ACHN (cell line): ENCODE measurements around the gene SPECC1.
"Not testable (repeated sequence)": the region's sequence is repeated elsewhere in the genome, so short reads cannot be mapped to it uniquely, and the experiment has no call there.

Experiments
- DNase-seq: peaks from one replicate; pipeline ENCODE4 v3.0.0-alpha.2; 2015
- in situ Hi-C: cut with HindIII; loops from 2 replicates; pipeline ENCODE4 v1.10.0; 2017; ENCODE audit warnings: low sequenced_read_pairs, low pct_ligation_motif_present, low pct_unique_long_range_greater_than_20kb

SPECC1 gene

GRCh38 chr17:20284570-20285295 is 275.6 kb downstream of the SPECC1 start:
- in situ Hi-C loops = no loop called here
- DNase-seq = no peak

DNA sequence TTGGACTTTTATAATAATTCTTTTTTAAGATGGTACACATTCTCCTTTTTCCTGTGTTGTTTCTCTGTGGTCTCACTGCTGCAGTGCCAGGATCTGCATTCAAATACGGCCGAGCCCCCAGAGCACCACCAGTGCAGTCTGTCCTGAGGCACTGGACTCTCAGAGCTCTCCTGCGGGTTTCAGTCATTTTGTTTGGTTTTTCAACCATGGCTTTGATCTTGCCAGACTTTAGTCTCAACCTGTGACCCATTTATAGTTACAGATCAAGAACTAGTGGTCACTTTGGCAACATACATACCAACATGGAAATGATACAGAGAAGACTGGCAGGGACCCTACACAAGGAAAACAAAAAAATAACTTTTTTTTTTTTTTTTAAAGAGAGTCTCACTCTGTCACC is 280.8 kb downstream of the SPECC1 start:
- DNase-seq = no peak
- in situ Hi-C loops = no loop called here

- in situ Hi-C loops = no loop called here
- no peak for DNase-seq
Measured at GRCh38 chr17:20291853-20292252, 282.7 kb downstream of the SPECC1 start.

DNA sequence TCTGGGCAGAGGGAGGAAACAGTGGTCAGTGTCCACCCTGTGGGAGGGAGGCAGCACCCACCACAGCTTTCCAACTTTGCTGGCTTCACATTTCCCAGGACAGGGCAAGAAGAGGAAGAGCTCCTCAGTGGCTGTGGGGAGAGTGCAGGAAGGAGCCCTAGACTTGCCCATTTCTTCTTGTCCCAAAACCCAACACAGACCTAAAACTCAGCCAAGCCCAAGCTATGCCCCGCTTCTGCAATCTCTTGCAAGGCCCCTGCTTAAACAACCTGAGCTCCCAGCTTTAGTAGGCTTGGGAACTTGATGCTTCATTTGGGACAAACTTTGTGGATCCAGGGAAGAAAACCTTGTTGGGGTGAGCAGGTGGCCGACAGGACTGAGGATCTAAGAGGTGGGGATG is 284.3 kb downstream of the SPECC1 start:
- DNase-seq = no peak
- in situ Hi-C loops = no loop called here

DNA sequence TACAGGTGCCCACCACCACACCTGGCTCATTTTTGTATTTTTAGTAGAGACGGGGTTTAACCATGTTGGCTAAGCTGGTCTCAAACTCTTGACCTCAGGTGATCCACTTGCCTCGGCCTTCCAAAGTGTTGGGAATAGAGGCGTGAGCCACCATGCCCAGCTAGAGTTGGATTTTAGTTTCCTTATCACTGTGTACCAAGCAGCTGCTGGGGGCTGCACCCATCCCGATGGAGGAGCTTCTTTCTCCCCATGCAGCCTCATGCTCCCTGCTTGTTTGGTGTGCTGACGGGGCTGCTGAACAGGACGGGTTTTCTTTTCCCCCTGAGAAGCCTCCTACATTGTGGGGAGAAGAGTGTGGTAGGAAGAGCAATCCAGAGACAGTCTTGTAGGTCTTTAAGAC is 285.0 kb downstream of the SPECC1 start:
- no peak for DNase-seq
- in situ Hi-C loops = no loop called here

GRCh38 chr17:20299013-20299412 is 289.9 kb downstream of the SPECC1 start:
- DNase-seq = no peak
- in situ Hi-C loops = no loop called here

- no peak for DNase-seq
- in situ Hi-C loops = no loop called here
Measured at GRCh38 chr17:20300436-20300934, 291.3 kb downstream of the SPECC1 start.

GRCh38 chr17:20302246-20302917 is 293.2 kb downstream of the SPECC1 start:
- DNase-seq = no peak

DNA sequence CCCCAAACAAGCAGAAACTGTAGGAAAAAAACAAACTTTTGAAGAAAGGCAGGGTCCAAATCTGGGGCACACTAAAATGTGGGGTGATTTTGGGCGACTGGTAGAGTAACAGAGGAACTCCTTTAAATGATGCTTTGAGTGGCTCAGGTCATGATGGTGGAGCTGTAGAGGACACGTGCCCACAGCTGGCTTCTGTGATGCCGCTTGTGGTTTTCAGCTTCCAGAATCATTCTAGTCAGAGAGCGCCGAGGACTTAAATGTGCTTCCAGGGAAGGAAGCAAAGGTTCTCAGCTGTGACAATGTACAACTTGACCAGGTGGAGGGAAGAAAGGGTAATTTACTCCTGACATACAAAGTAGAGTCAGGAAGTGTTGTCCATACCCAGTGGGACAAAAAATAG is 295.8 kb downstream of the SPECC1 start:
- in situ Hi-C loops = no loop called here

More at GRCh38 chr17:20302246-20302917, 293.2 kb downstream of the SPECC1 start:
- in situ Hi-C loops = no loop called here

DNA sequence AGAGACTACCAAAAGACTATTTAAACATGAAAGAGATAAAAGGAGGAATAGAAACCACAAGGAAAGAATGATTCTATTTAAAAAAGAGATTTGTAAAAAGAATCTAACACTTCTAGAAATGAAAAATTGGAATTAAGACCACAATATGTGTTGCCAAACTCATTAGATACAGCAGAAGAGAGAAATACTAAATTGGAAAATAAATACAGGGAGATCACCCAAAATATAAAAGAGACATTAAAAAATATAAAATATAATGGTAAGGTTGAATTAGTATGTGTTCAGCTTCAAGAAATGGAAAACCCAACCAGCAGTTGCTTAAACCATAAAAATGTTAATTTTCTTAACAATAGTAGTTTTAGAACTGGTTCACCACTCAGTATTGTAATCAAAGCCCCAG is 297.8 kb downstream of the SPECC1 start:
- in situ Hi-C loops = no loop called here
- DNase-seq = no peak

More for the DNA sequence above, 295.8 kb downstream of the SPECC1 start:
- DNase-seq = no peak

DNA sequence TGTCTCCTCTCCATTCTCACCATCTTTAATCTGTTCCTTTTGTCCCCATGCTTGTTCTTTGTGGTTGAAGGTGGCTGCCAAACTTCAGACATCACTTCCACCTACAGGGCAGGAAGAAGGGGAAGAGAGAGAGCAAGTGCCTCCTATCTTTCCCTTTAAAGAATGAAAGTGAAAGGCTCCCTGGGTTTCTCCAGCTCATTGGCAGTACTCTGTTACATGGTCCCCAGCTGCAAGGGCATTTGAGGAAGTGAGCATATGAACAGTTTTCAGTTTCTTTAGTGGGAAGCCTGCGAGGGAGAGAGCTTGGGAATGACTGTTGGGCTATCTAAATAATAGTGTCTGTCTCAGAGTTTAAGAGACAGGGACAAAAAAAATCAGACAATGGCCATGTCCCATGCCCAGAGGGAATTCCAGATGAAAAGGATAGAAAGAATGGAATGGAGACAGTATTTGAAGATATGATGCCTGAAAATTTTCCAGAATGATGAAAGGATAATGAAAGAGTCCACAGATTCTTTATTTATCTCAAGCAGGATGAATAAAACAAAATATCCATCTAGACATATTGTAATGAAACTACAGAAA is 298.3 kb downstream of the SPECC1 start:
- in situ Hi-C loops = no loop called here
- no peak for DNase-seq

DNA sequence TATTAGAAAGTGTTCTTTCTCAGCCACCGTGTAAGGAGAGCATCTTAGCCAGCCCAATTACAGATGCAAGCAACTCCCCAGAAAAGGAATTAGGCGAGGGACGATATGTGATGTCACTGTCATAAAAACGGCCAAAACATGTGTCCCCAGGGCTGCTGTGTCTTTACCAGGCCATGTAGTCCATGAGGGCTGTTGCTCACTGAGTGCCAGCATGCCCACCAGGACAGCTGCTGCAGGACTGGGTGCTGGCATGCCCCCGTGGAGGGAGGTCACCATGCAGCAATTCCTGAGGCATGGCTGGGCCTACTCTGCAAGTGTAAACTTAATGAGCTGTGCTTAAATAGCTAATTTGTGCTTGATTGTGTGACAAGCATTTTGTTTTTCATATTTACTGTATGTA is 301.3 kb downstream of the SPECC1 start:
- in situ Hi-C loops = no loop called here
- no peak for DNase-seq

DNA sequence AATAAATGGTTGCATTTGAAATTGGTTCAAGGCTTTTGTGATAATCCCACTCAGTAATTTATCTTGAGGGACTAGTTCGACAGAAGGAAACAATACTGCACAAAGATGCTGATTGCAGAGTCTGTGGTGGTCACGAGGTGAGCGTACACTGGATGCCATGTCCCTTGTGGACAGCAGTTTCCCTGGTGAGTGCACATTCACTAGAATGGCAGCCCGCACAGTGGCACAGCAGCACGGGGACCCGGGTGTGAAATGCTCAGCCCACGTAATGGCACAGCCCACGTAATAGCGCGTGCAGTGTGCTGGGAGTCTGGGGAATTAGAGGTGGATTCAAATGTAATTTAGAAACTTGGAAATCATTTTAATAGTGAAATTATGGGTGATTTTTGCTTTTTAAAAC is 304.1 kb downstream of the SPECC1 start:
- no peak for DNase-seq
- in situ Hi-C loops = no loop called here

- in situ Hi-C loops = no loop called here
- no peak for DNase-seq
Measured at GRCh38 chr17:20313891-20314290, 304.7 kb downstream of the SPECC1 start.

- in situ Hi-C loops = no loop called here
- no peak for DNase-seq
Measured at GRCh38 chr17:20314834-20315233, 305.7 kb downstream of the SPECC1 start.

DNA sequence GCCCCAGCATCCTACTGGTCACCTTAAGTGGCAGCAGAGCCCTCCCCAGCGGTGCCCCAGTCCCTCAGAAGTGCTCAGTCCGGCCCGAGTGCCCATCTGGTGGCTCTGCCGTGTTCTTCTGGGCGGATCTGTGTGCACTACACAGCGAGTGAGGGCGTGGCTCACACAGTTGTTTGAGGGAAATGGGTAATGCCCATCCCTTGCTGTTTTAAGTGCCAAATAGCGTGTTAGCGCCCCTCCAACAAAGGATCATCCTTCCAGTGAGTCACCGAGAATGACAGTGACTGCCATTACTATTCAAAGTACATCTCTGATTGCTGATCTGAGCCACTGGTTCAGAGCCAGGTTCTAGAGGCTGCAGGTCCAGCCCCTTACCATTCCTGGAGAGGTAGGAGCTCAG is 306.2 kb downstream of the SPECC1 start:
- in situ Hi-C loops = no loop called here
- DNase-seq = no peak

DNA sequence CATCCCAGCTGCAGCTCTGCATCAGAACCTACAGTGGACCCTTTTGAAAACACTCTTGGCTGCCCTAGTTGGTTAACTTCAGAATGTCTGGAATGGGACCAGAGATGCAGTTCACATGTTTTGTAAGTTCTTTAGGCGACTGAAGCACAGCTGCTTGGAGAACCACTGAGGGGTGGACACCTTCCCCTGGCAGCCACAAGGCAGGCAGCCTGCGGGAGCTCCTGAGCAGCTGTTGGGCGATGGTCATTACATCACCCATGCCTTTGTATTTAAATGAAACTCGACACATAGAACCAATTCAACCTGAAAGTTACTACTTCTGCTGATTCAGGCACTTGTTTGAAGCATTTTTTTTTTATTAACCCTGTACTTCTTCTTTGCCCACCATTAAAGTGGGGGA is 306.7 kb downstream of the SPECC1 start:
- no peak for DNase-seq
- in situ Hi-C loops = no loop called here

DNA sequence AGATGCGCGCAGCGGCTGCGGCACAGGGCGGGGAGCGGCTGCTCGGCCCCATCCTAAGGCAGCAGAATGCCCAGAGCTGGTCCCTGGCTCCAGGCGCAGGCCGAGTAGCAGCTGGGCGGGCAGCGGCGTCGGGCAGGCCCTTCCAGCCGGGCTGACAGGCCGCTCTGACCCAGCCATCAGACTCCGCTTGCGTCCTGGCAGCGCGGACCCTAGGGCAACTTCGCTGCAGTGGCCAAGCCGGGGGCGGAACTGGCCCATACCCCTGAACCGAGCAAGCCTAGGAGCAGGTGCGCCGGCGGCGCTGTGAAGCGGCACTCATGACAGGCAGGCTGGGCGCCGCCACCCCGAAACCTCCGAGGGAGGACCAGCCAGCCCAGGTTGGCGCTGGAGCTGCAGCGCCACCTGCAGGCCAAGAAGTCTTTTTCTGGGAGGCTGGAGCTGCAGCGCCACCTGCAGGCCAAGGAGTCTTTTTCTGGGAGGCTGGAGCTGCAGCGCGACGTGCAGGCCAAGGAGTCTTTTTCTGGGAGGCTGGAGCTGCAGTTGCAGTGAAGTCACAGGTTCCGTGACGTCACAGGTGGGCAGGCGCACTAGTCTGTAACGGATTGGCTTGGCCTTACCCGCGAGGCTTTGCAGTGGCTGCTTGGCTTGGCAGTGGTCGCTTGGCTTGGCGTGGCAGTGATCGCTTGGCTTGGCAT is 311.5 kb downstream of the SPECC1 start:
- DNase-seq = peak; percentile 59
- in situ Hi-C loops = not testable (repeated sequence)

- DNase-seq, in situ Hi-C loops: not testable (repeated sequence)
Measured at GRCh38 chr17:20321357-20321756, 312.2 kb downstream of the SPECC1 start.
